ENCODE data around the gene PREPL.

PREPL gene

GRCh38 chr2:44330801-44331200 lies 30.5 kb downstream of the PREPL start:
- H3K79me2 ChIP-seq (ENCODE audit: low read length): no peaks in the 10 kb centered on the region
- no peak overlapping the region for H2AFZ ChIP-seq (ENCODE audit: low read length)
- no peaks in the 10 kb centered on the region for H3K27me3 ChIP-seq (replicated peaks; ENCODE audit: insufficient read depth, low read length)
- H3K4me3 ChIP-seq (ENCODE audit: low read length): no peak overlapping the region
- H3K9me2 ChIP-seq (replicated peaks; ENCODE audit: insufficient read depth, low read length): no peaks in the 10 kb centered on the region
- no peak overlapping the region for H3K9ac ChIP-seq (ENCODE audit: low read length)
- H3K27ac ChIP-seq (ENCODE audit: low read length): no peak overlapping the region
- H3K4me2 ChIP-seq (ENCODE audit: low read depth, low read length): no peak overlapping the region
- H4K20me1 ChIP-seq (ENCODE audit: insufficient read depth, low read length): no peaks in the 10 kb centered on the region
- 0 out of 2 replicates have a peak, but pooled peaks cover 6% of the 10 kb centered on the region for H3F3A ChIP-seq (ENCODE audit: insufficient read depth, low read length)
- no peaks in the 10 kb centered on the region for H3K9me3 ChIP-seq (replicated peaks; ENCODE audit: insufficient read depth, low read length)
- TF ChIP-seq, protein P1, sequence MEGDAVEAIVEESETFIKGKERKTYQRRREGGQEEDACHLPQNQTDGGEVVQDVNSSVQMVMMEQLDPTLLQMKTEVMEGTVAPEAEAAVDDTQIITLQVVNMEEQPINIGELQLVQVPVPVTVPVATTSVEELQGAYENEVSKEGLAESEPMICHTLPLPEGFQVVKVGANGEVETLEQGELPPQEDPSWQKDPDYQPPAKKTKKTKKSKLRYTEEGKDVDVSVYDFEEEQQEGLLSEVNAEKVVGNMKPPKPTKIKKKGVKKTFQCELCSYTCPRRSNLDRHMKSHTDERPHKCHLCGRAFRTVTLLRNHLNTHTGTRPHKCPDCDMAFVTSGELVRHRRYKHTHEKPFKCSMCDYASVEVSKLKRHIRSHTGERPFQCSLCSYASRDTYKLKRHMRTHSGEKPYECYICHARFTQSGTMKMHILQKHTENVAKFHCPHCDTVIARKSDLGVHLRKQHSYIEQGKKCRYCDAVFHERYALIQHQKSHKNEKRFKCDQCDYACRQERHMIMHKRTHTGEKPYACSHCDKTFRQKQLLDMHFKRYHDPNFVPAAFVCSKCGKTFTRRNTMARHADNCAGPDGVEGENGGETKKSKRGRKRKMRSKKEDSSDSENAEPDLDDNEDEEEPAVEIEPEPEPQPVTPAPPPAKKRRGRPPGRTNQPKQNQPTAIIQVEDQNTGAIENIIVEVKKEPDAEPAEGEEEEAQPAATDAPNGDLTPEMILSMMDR (IDR thresholded peaks at IDR 0.05; ENCODE audit: low read length): no peak
- TF ChIP-seq EZH2phosphoT487 (IDR thresholded peaks at IDR 0.05; ENCODE audit: low read length) (no peak), EZH2 (optimal IDR thresholded peaks at IDR 0.05; ENCODE audit: low read depth, low read length) (no peak)
- peaks cover 2% of the 10 kb centered on the region; the same call in 1 of the 2 replicates for H3K36me3 ChIP-seq (replicated peaks; ENCODE audit: insufficient read depth, low read length)
- DNase-seq: no peak
- peaks cover 5% of the 10 kb centered on the region; the same call in 1 of the 2 replicates for H3K4me1 ChIP-seq (ENCODE audit: low read length)

DNA sequence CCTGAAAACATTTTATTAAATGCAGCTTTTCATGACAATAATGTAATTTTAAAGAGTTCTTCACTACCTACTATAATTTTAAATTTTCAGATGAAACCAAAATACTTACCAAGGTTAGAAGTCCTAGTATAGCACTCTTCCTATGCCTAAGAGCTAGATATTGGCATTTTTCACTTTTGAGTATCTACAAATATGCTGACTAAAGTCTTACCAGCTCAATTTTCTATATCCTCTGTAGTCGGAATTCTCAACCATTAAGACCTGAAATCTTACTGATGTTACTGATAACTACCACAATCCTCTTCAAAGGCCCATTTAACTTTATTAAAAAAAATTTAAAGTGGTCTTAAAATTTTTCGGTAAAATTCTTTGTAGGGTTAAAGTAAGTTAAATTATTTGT lies 32.0 kb downstream of the PREPL start:
- H3K36me3 ChIP-seq (replicated peaks; ENCODE audit: insufficient read depth, low read length): peaks cover 2% of the 10 kb centered on the region; the same call in 1 of the 2 replicates

GRCh38 chr2:44328750-44329149 lies 32.5 kb downstream of the PREPL start:
- H3F3A ChIP-seq (ENCODE audit: insufficient read depth, low read length): 0 out of 2 replicates have a peak, but pooled peaks cover 6% of the 10 kb centered on the region
- DNase-seq: no peak
- no peak overlapping the region for H3K4me3 ChIP-seq (ENCODE audit: low read length)
- no peak overlapping the region for H2AFZ ChIP-seq (ENCODE audit: low read length)
- H3K4me1 ChIP-seq (ENCODE audit: low read length): peaks cover 5% of the 10 kb centered on the region; the same call in 1 of the 2 replicates
- no peaks in the 10 kb centered on the region for H3K9me2 ChIP-seq (replicated peaks; ENCODE audit: insufficient read depth, low read length)
- H3K9me3 ChIP-seq (replicated peaks; ENCODE audit: insufficient read depth, low read length): no peaks in the 10 kb centered on the region
- peaks cover 2% of the 10 kb centered on the region; the same call in 1 of the 2 replicates for H3K36me3 ChIP-seq (replicated peaks; ENCODE audit: insufficient read depth, low read length)
- H3K27ac ChIP-seq (ENCODE audit: low read length): no peak overlapping the region
- no peaks in the 10 kb centered on the region for H3K79me2 ChIP-seq (ENCODE audit: low read length)
- no peak overlapping the region for H3K9ac ChIP-seq (ENCODE audit: low read length)
- no peak for TF ChIP-seq EZH2 (optimal IDR thresholded peaks at IDR 0.05; ENCODE audit: low read depth, low read length)
- TF ChIP-seq, protein P1 (IDR thresholded peaks at IDR 0.05; ENCODE audit: low read length): no peak
- TF ChIP-seq EZH2phosphoT487 (IDR thresholded peaks at IDR 0.05; ENCODE audit: low read length): no peak
- H3K4me2 ChIP-seq (ENCODE audit: low read depth, low read length): no peak overlapping the region
- no peaks in the 10 kb centered on the region for H3K27me3 ChIP-seq (replicated peaks; ENCODE audit: insufficient read depth, low read length)
- no peaks in the 10 kb centered on the region for H4K20me1 ChIP-seq (ENCODE audit: insufficient read depth, low read length)

More for the DNA sequence above, 32.0 kb downstream of the PREPL start:
- TF ChIP-seq EZH2 (optimal IDR thresholded peaks at IDR 0.05; ENCODE audit: low read depth, low read length) (no peak), EZH2phosphoT487 (IDR thresholded peaks at IDR 0.05; ENCODE audit: low read length) (no peak)
- TF ChIP-seq, protein P1 (IDR thresholded peaks at IDR 0.05; ENCODE audit: low read length): no peak
- Histone ChIP-seq H2AFZ (ENCODE audit: low read length) (no peak overlapping the region), H3F3A (ENCODE audit: insufficient read depth, low read length) (0 out of 2 replicates have a peak, but pooled peaks cover 6% of the 10 kb centered on the region), H3K79me2 (ENCODE audit: low read length) (no peaks in the 10 kb centered on the region), H3K9me2 (replicated peaks; ENCODE audit: insufficient read depth, low read length) (no peaks in the 10 kb centered on the region), H4K20me1 (ENCODE audit: insufficient read depth, low read length) (no peaks in the 10 kb centered on the region), H3K9ac (ENCODE audit: low read length) (no peak overlapping the region), H3K4me1 (ENCODE audit: low read length) (peaks cover 5% of the 10 kb centered on the region; the same call in 1 of the 2 replicates), H3K27me3 (replicated peaks; ENCODE audit: insufficient read depth, low read length) (no peaks in the 10 kb centered on the region), H3K4me3 (ENCODE audit: low read length) (no peak overlapping the region), H3K4me2 (ENCODE audit: low read depth, low read length) (no peak overlapping the region), H3K9me3 (replicated peaks; ENCODE audit: insufficient read depth, low read length) (no peaks in the 10 kb centered on the region), H3K27ac (ENCODE audit: low read length) (no peak overlapping the region)
- no peak for DNase-seq
